ENCODE results near the gene L3MBTL4. TPM values are rescaled to one million over a fixed set of nuclear protein-coding genes. Genes with fewer than 3 reads are reported as not detected.

Gene L3MBTL4
- total RNA-seq, 1 experiment from 2014 or later = not detected

DNA sequence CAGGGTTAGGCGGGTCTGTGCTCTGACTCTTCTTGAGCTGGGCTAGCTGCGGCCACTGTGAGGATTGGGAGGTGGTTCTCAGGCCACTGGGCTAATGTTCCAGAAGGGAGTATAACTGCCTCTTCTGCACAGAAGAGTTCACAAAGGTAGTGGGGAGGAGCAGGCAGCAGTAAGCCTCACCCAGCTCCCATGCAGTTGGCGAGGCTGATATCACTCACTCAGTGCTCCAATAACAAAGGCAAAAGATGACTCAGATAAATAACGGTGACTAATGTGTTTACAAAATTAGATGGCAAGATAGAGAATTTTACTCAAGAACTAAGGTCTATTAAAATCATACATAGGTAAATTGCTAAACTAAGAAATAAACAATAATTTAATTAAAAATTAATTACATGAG lies 345.2 kb downstream of the L3MBTL4 start:
- CTCF ChIA-PET = no interaction called here
- Histone ChIP-seq H3K9me2 (ENCODE audit: insufficient read depth) (no peaks in the 10 kb centered on the region), H4K20me1 (ENCODE audit: insufficient read depth) (no peaks in the 10 kb centered on the region), H3K9me3 (ENCODE audit: insufficient read depth, low read depth) (no peaks in the 10 kb centered on the region), H3K36me3 (ENCODE audit: low read depth) (no peaks in the 10 kb centered on the region), H3K4me1 (replicated peaks; ENCODE audit: insufficient read depth) (no peaks in the 10 kb centered on the region), H3K4me2 (no peak overlapping the region; the same call in 1 of the 2 replicates), H3K4me3 (no peak overlapping the region), H3K27me3 (ENCODE audit: insufficient read depth, low read depth) (no peaks in the 10 kb centered on the region), H3F3A (ENCODE audit: insufficient read depth, low read depth) (no peaks in the 10 kb centered on the region), H3K79me2 (ENCODE audit: low read depth) (no peaks in the 10 kb centered on the region), H3K27ac (no peak overlapping the region), H2AFZ (no peak overlapping the region)
- TF ChIP-seq EZH2 (IDR thresholded peaks at IDR 0.05; ENCODE audit: low read depth) = no peak
- TF ChIP-seq, protein P1, sequence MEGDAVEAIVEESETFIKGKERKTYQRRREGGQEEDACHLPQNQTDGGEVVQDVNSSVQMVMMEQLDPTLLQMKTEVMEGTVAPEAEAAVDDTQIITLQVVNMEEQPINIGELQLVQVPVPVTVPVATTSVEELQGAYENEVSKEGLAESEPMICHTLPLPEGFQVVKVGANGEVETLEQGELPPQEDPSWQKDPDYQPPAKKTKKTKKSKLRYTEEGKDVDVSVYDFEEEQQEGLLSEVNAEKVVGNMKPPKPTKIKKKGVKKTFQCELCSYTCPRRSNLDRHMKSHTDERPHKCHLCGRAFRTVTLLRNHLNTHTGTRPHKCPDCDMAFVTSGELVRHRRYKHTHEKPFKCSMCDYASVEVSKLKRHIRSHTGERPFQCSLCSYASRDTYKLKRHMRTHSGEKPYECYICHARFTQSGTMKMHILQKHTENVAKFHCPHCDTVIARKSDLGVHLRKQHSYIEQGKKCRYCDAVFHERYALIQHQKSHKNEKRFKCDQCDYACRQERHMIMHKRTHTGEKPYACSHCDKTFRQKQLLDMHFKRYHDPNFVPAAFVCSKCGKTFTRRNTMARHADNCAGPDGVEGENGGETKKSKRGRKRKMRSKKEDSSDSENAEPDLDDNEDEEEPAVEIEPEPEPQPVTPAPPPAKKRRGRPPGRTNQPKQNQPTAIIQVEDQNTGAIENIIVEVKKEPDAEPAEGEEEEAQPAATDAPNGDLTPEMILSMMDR (conservative IDR thresholded peaks at IDR 0.05) = no peak
- no peak for DNase-seq
- POLR2A ChIA-PET (ENCODE audit: unreplicated experiment) = interaction anchor here (0.6 kb wide), 1 partner anchor 302 kb away, joined by 11 read pairs; no protein-coding TSS in a partner anchor
- BruUV-seq (replicated peaks) = no TSS peak
- intact Hi-C loops (cut with micrococcal nuclease; ENCODE audit: unreplicated experiment) = no loop called here

DNA sequence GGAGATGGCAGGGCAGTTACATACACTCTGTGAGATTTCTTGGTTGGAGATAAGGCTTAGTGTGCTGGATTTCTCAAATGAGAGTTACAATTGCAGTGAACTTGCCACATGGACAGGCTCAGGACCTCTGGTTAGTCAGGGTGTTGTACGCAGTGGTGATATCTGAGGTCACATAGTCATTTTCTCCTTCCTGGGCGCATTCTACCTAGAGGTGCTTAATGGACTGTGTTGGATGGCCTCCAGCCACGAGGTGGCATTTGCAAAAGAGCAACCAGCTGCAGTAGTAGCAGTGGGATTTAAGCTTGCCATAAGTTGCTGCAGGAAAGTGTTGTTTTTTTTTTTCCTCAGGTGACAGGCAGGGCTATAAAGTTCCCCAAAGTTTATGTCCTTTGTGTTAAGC lies 345.6 kb downstream of the L3MBTL4 start:
- H3K4me1 ChIP-seq (replicated peaks; ENCODE audit: insufficient read depth) = no peaks in the 10 kb centered on the region
- H3K27me3 ChIP-seq (ENCODE audit: insufficient read depth, low read depth) = no peaks in the 10 kb centered on the region
- no TSS peak for BruUV-seq (replicated peaks)
- H3K4me2 ChIP-seq = no peak overlapping the region; the same call in 1 of the 2 replicates
- H3K27ac ChIP-seq = no peak overlapping the region
- H4K20me1 ChIP-seq (ENCODE audit: insufficient read depth) = no peaks in the 10 kb centered on the region
- ChIA-PET CTCF (no interaction called here), POLR2A (ENCODE audit: unreplicated experiment) (interaction anchor here (0.6 kb wide), 1 partner anchor 301 kb away, joined by 11 read pairs; no protein-coding TSS in a partner anchor)
- no peak overlapping the region for H3K4me3 ChIP-seq
- H2AFZ ChIP-seq = no peak overlapping the region
- no peaks in the 10 kb centered on the region for H3K9me3 ChIP-seq (ENCODE audit: insufficient read depth, low read depth)
- no peak for DNase-seq
- intact Hi-C loops (cut with micrococcal nuclease; ENCODE audit: unreplicated experiment) = no loop called here
- H3K79me2 ChIP-seq (ENCODE audit: low read depth) = no peaks in the 10 kb centered on the region
- no peaks in the 10 kb centered on the region for H3K9me2 ChIP-seq (ENCODE audit: insufficient read depth)
- no peaks in the 10 kb centered on the region for H3K36me3 ChIP-seq (ENCODE audit: low read depth)
- TF ChIP-seq, protein P1 (conservative IDR thresholded peaks at IDR 0.05) = no peak
- no peak for TF ChIP-seq EZH2 (IDR thresholded peaks at IDR 0.05; ENCODE audit: low read depth)
- H3F3A ChIP-seq (ENCODE audit: insufficient read depth, low read depth) = no peaks in the 10 kb centered on the region

DNA sequence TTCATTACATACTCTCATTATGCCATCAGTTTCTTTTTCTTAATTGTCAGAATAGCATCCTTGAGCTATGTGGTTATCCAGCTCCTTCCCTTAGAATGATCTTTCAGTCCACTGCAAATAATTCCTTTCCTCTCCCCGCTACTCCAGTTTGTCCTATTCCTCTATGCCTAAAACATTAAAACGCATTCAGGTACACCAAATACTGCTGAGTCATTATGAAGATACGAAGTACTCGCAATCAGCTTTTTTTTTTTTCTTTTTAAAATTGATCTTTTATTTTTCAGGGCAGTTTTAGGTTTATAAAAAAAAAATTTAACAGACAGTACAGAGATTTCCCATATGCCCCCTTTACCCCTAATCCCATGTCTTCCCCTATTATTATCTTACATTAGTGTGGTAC lies 354.6 kb downstream of the L3MBTL4 start:
- no peak overlapping the region for H3K4me3 ChIP-seq
- H3K79me2 ChIP-seq (ENCODE audit: low read depth) = no peaks in the 10 kb centered on the region
- TF ChIP-seq, protein P1 (conservative IDR thresholded peaks at IDR 0.05) = no peak
- no peak for TF ChIP-seq EZH2 (IDR thresholded peaks at IDR 0.05; ENCODE audit: low read depth)
- ChIA-PET POLR2A (ENCODE audit: unreplicated experiment) (no interaction called here), CTCF (no interaction called here)
- H3K27me3 ChIP-seq (ENCODE audit: insufficient read depth, low read depth) = no peaks in the 10 kb centered on the region
- no peak for DNase-seq
- intact Hi-C loops (cut with micrococcal nuclease; ENCODE audit: unreplicated experiment) = no loop called here
- no peak overlapping the region for H3K27ac ChIP-seq
- no peaks in the 10 kb centered on the region for H4K20me1 ChIP-seq (ENCODE audit: insufficient read depth)
- no peaks in the 10 kb centered on the region for H3F3A ChIP-seq (ENCODE audit: insufficient read depth, low read depth)
- no TSS peak for BruUV-seq (replicated peaks)
- no peaks in the 10 kb centered on the region for H3K9me3 ChIP-seq (ENCODE audit: insufficient read depth, low read depth)
- H3K9me2 ChIP-seq (ENCODE audit: insufficient read depth) = no peaks in the 10 kb centered on the region
- H3K4me1 ChIP-seq (replicated peaks; ENCODE audit: insufficient read depth) = 0 out of 2 replicates have a peak, but pooled peaks cover 7% of the 10 kb centered on the region
- H2AFZ ChIP-seq = 0 out of 2 replicates have a peak overlapping the region, but pooled peaks have one; percentile 14
- no peaks in the 10 kb centered on the region for H3K36me3 ChIP-seq (ENCODE audit: low read depth)
- H3K4me2 ChIP-seq = 0 out of 2 replicates have a peak overlapping the region, but pooled peaks have one; percentile 26
